ENCODE results near the gene TMEM161A.

The TMEM161A gene

GRCh38 chr19:19098084-19098702 is 40.1 kb downstream of the TMEM161A start:
- DNase-seq (ENCODE audit: low read depth): no peak

- no peak for DNase-seq (ENCODE audit: low read depth)
Measured at GRCh38 chr19:19096641-19097627, 41.3 kb downstream of the TMEM161A start.

- DNase-seq (ENCODE audit: low read depth): no peak
Measured at GRCh38 chr19:19095691-19096090, 42.6 kb downstream of the TMEM161A start.

GRCh38 chr19:19094513-19094912 is 43.8 kb downstream of the TMEM161A start:
- DNase-seq (ENCODE audit: low read depth): no peak

GRCh38 chr19:19087676-19088075 is 50.6 kb downstream of the TMEM161A start:
- no peak for DNase-seq (ENCODE audit: low read depth)

GRCh38 chr19:19083413-19084178 is 54.7 kb downstream of the TMEM161A start:
- no peak for DNase-seq (ENCODE audit: low read depth)

GRCh38 chr19:19081642-19082151 is 56.6 kb downstream of the TMEM161A start:
- no peak for DNase-seq (ENCODE audit: low read depth)

GRCh38 chr19:19079571-19079970 is 58.7 kb downstream of the TMEM161A start:
- no peak for DNase-seq (ENCODE audit: low read depth)

- no peak for DNase-seq (ENCODE audit: low read depth)
Measured at GRCh38 chr19:19078801-19079200, 59.5 kb downstream of the TMEM161A start.

- no peak for DNase-seq (ENCODE audit: low read depth)
Measured at GRCh38 chr19:19077103-19077502, 61.2 kb downstream of the TMEM161A start.

GRCh38 chr19:19076476-19076875 is 61.8 kb downstream of the TMEM161A start:
- no peak for DNase-seq (ENCODE audit: low read depth)

- DNase-seq (ENCODE audit: low read depth): no peak
Measured at GRCh38 chr19:19075126-19075525, 63.2 kb downstream of the TMEM161A start.

GRCh38 chr19:19074196-19074882 is 63.9 kb downstream of the TMEM161A start:
- no peak for DNase-seq (ENCODE audit: low read depth)

- no peak for DNase-seq (ENCODE audit: low read depth)
Measured at GRCh38 chr19:19071897-19072296, 66.4 kb downstream of the TMEM161A start.

All from stimulated activated CD8-positive, alpha-beta memory T cell treated with anti-CD3 and anti-CD28 coated beads, Interleukin-4, amount 100 ng/mL, for 24 hours (primary cell).